ENCODE measurements around the gene HCFC1.

The HCFC1 gene

GRCh38 chrX:153973127-153974002 lies 1.7 kb upstream of the HCFC1 start:
- no peak for DNase-seq

GRCh38 chrX:153972368-153973126 lies 929 bp upstream of the HCFC1 start, which contains the start of gene TMEM187:
Gene TMEM187 (plus strand): TSS chrX:153972754. CDS start chrX:153982063, 9,309 bp downstream.
- peak; percentile 81 for DNase-seq

GRCh38 chrX:153971124-153971449 lies 531 bp downstream of the HCFC1 start:
- DNase-seq: peak; percentile 78

- DNase-seq: no peak
These were observed 1.1 kb downstream of the HCFC1 start for GRCh38 chrX:153970357-153971123.

- no peak for DNase-seq
These were observed 1.7 kb downstream of the HCFC1 start for GRCh38 chrX:153969904-153970356.

GRCh38 chrX:153969125-153969903 lies 2.3 kb downstream of the HCFC1 start:
- no peak for DNase-seq

GRCh38 chrX:153968754-153969124 lies 2.9 kb downstream of the HCFC1 start:
- DNase-seq: no peak

- no peak for DNase-seq
These were observed 3.4 kb downstream of the HCFC1 start for GRCh38 chrX:153968255-153968654.

- no peak for DNase-seq
These were observed 3.9 kb downstream of the HCFC1 start for GRCh38 chrX:153967536-153968224.

- DNase-seq: peak; percentile 49
These were observed 4.6 kb downstream of the HCFC1 start for GRCh38 chrX:153966841-153967535.

GRCh38 chrX:153966283-153966688 lies 5.3 kb downstream of the HCFC1 start:
- no peak for DNase-seq

GRCh38 chrX:153965406-153965805 lies 6.2 kb downstream of the HCFC1 start:
- no peak for DNase-seq

GRCh38 chrX:153964105-153964504 lies 7.5 kb downstream of the HCFC1 start:
- no peak for DNase-seq

GRCh38 chrX:153963546-153963945 lies 8.1 kb downstream of the HCFC1 start:
- no peak for DNase-seq

- no peak for DNase-seq
These were observed 10.3 kb downstream of the HCFC1 start for GRCh38 chrX:153961292-153961691.

- DNase-seq: no peak
These were observed 10.8 kb downstream of the HCFC1 start for GRCh38 chrX:153960786-153961185.

- no peak for DNase-seq
These were observed 11.5 kb downstream of the HCFC1 start for GRCh38 chrX:153960077-153960476.

- DNase-seq: no peak
These were observed 12.0 kb downstream of the HCFC1 start for GRCh38 chrX:153959649-153960048.

GRCh38 chrX:153958605-153959004 lies 13.0 kb downstream of the HCFC1 start:
- DNase-seq: no peak

GRCh38 chrX:153957224-153957623 lies 14.4 kb downstream of the HCFC1 start:
- no peak for DNase-seq
